Measurements from ENCODE around the gene CCDC88A. TPM values are rescaled to one million over a fixed set of nuclear protein-coding genes. Genes with fewer than 3 reads are reported as not detected.
"Not testable (repeated sequence)": the region's sequence is repeated elsewhere in the genome, so short reads cannot be mapped to it uniquely, and the experiment has no call there.

Gene CCDC88A
- total and polyA plus RNA-seq, 7 donors = 5.4 to 72.8 (median 33.8) TPM

GRCh38 chr2:55296393-55296792, 123.3 kb downstream of the CCDC88A start:
- intact Hi-C loops (cut with DNase I) = no loop called here

DNA sequence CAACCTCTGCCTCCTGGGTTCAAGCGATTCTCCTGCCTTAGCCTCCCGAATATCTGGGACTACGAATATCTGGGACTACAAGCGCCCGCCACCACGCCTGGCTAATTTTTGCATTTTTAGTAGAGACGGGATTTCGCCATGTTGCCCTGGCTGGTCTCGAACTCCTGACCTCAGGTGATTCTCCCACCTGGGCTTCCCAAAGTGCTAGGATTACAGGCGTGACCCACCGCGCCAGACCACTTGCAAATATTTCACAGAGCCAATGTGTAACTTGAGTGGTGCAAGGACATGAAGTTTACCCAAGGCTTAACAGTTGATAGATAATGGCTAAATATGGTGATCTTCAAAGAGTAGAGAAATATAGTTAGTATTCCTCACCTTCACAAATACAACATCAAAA, 136.6 kb downstream of the CCDC88A start:
- intact Hi-C loops (cut with DNase I) = loop anchor here (2.0 kb wide), 1 partner anchor 136 kb away; the partner anchor contains the start of gene CCDC88A
- Histone ChIP-seq H3K9me3 (no peaks in the 10 kb centered on the region), H3K27ac (peak overlapping the region; percentile 85 to 96 (median 91)), H3K36me3 (no peaks in the 10 kb centered on the region), H3K4me1 (peaks cover 0 to 15% (median 10%) of the 10 kb centered on the region in 4 donors), H3K27me3 (no peaks in the 10 kb centered on the region), H3K4me3 (peak overlapping the region in 2 of 4 donors; percentile 69 to 85)
- WGBS, 2 donors = 96 to 97% methylated on average over 12 of the region's 12 CpGs
- TF ChIP-seq, protein P1, sequence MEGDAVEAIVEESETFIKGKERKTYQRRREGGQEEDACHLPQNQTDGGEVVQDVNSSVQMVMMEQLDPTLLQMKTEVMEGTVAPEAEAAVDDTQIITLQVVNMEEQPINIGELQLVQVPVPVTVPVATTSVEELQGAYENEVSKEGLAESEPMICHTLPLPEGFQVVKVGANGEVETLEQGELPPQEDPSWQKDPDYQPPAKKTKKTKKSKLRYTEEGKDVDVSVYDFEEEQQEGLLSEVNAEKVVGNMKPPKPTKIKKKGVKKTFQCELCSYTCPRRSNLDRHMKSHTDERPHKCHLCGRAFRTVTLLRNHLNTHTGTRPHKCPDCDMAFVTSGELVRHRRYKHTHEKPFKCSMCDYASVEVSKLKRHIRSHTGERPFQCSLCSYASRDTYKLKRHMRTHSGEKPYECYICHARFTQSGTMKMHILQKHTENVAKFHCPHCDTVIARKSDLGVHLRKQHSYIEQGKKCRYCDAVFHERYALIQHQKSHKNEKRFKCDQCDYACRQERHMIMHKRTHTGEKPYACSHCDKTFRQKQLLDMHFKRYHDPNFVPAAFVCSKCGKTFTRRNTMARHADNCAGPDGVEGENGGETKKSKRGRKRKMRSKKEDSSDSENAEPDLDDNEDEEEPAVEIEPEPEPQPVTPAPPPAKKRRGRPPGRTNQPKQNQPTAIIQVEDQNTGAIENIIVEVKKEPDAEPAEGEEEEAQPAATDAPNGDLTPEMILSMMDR (IDR thresholded peaks at IDR 0.05) = no peak
- TF ChIP-seq EP300 (IDR thresholded peaks at IDR 0.05) (no peak), POLR2A (IDR thresholded peaks at IDR 0.05) (no peak), POLR2AphosphoS5 (IDR thresholded peaks at IDR 0.05) (no peak)
- no peak for DNase-seq

More at GRCh38 chr2:55296393-55296792, 123.3 kb downstream of the CCDC88A start:
- no peaks in the 10 kb centered on the region for H3K4me1 ChIP-seq
- no peak overlapping the region for H3K27ac ChIP-seq
- TF ChIP-seq EP300 (IDR thresholded peaks at IDR 0.05) (no peak), POLR2AphosphoS5 (IDR thresholded peaks at IDR 0.05) (no peak)
- TF ChIP-seq, protein P1 (IDR thresholded peaks at IDR 0.05) = no peak
- no peaks in the 10 kb centered on the region for H3K9me3 ChIP-seq
- DNase-seq = no peak
- peaks cover 0 to 40% (median 1%) of the 10 kb centered on the region in 4 donors for H3K36me3 ChIP-seq
- H3K27me3 ChIP-seq = no peaks in the 10 kb centered on the region
- no peak overlapping the region for H3K4me3 ChIP-seq

- peak; percentile 92 for DNase-seq
- intact Hi-C loops (cut with DNase I) = loop anchor here (2.0 kb wide), 1 partner anchor 136 kb away; the partner anchor contains the start of gene CCDC88A
- Histone ChIP-seq H3K36me3 (no peaks in the 10 kb centered on the region), H3K4me1 (peaks cover 0 to 15% (median 10%) of the 10 kb centered on the region in 4 donors), H3K27ac (peak overlapping the region; percentile 85 to 96 (median 91)), H3K4me3 (peak overlapping the region; percentile 63 to 85 (median 69)), H3K27me3 (no peaks in the 10 kb centered on the region), H3K9me3 (no peaks in the 10 kb centered on the region)
- WGBS, 2 donors = 1 to 2% methylated on average over 60 of the region's 60 CpGs
- TF ChIP-seq POLR2AphosphoS5 (IDR thresholded peaks at IDR 0.05) (peak; percentile 41 to 86 (median 79)), POLR2A (IDR thresholded peaks at IDR 0.05) (peak; percentile 45 to 59), EP300 (IDR thresholded peaks at IDR 0.05) (no peak)
Measured at GRCh38 chr2:55282110-55282917, 137.3 kb downstream of the CCDC88A start.

GRCh38 chr2:55280851-55281546, 138.7 kb downstream of the CCDC88A start:
- 82 to 83% methylated on average over 5 of the region's 5 CpGs for WGBS, 2 donors
- peak overlapping the region in 3 of 4 donors; percentile 85 to 96 (median 89) for H3K27ac ChIP-seq

DNA sequence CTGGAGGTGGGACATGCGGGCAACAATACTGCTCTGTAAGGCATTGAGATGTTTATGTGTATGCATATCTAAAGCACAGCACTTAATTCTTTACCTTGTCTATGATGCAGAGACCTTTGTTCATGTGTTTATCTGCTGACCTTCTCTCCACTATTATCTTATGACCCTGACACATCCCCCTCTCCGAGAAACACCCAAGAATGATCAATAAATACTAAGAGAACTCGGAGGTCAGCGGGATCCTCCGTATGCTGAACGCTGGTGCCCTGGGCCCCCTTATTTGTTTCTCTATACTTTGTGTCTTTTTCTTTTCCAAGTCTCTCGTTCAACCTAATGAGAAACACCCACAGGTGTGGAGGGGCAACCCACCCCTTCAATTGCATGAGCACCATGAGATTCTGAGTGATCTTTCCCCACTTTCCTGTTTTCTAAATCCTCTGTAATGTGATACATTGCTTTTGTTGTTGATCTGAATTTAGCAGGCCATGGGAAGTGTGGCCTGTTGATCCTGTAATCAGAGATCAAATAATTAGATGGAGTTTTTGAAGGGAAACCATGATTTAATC, 139.7 kb downstream of the CCDC88A start:
- H3K4me3 ChIP-seq; intact Hi-C loops (cut with DNase I); DNase-seq; H3K9me3 ChIP-seq; H3K27me3 ChIP-seq; H3K27ac ChIP-seq; H3K36me3 ChIP-seq: not testable (repeated sequence)
- WGBS, 2 donors = 82 to 90% methylated on average over 7 of the region's 7 CpGs
- H3K4me1 ChIP-seq = peaks cover 0 to 15% (median 10%) of the 10 kb centered on the region in 4 donors

More at GRCh38 chr2:55280851-55281546, 138.7 kb downstream of the CCDC88A start:
- intact Hi-C loops (cut with DNase I); DNase-seq; H3K27me3 ChIP-seq; H3K4me3 ChIP-seq; H3K9me3 ChIP-seq; H3K36me3 ChIP-seq: not testable (repeated sequence)
- peaks cover 0 to 15% (median 10%) of the 10 kb centered on the region in 4 donors for H3K4me1 ChIP-seq

- H3K4me1 ChIP-seq = peaks cover 0 to 15% (median 10%) of the 10 kb centered on the region in 4 donors
- H3K27ac ChIP-seq; DNase-seq; H3K9me3 ChIP-seq; H3K4me3 ChIP-seq; H3K27me3 ChIP-seq; H3K36me3 ChIP-seq; intact Hi-C loops (cut with DNase I): not testable (repeated sequence)
- WGBS, 2 donors = 77 to 84% methylated on average over 10 of the region's 10 CpGs
Measured at GRCh38 chr2:55279214-55279835, 140.3 kb downstream of the CCDC88A start.
